Measurements from ENCODE around the gene ARID3C. TPM values are rescaled to one million over a fixed set of nuclear protein-coding genes. Genes with fewer than 3 reads are reported as not detected.

ARID3C gene
- total and polyA plus RNA-seq, 2 of the 8 experiments (the other 6 are each of a cell fraction or from before 2014, with no cell fraction given) = 0.08 TPM; not detected in 1

GRCh38 chr9:34585946-34586669, 42.8 kb downstream of the ARID3C start:
- Histone ChIP-seq H2BK5ac (ENCODE audit: low read depth, low read length) (no peak overlapping the region; the same call in 1 of the 2 replicates), H3K23ac (ENCODE audit: insufficient read length) (no peak overlapping the region), H2BK15ac (ENCODE audit: low read length) (peak overlapping the region; percentile 96; the same call in 1 of the 2 replicates), H2BK12ac (ENCODE audit: low read depth, low read length) (peak overlapping the region; percentile 89; the same call in 1 of the 2 replicates), H3K23me2 (ENCODE audit: low read depth, low read length) (peaks cover 13% of the 10 kb centered on the region), H3K79me1 (ENCODE audit: low read depth, low read length) (no peaks in the 10 kb centered on the region), H2BK20ac (ENCODE audit: low read length) (peak overlapping the region; percentile 88; the same call in 1 of the 2 replicates), H4K20me1 (replicated peaks in 1 of 2; ENCODE audit: control insufficient read depth in 1 of 2, insufficient read depth in 2 of 2, low read length in 2 of 2) (peaks cover 11 to 12% of the 10 kb centered on the region in 2 experiments), H3K18ac (ENCODE audit: extremely low read depth, low read length) (peak overlapping the region; percentile 57; the same call in 1 of the 2 replicates), H3K14ac (ENCODE audit: insufficient read length) (no peak overlapping the region), H2AFZ (ENCODE audit: low read length) (no peak overlapping the region), H3K4me3 (ENCODE audit: extremely low read depth in 1 of 4, insufficient read depth in 2 of 4, low read depth in 3 of 4, low read length in 4 of 4) (peak overlapping the region in 1 of 4 experiments; percentile 10; a peak in 1 of 8 replicates), H3K4me2 (ENCODE audit: insufficient read depth in 1 of 2, low read depth in 2 of 2, low read length in 2 of 2) (peak overlapping the region; percentile 52 to 57), H3K27ac (ENCODE audit: low read depth, low read length) (no peak overlapping the region), H2BK120ac (replicated peaks; ENCODE audit: low read depth, low read length) (no peak overlapping the region), H3K9me3 (ENCODE audit: insufficient read depth in 2 of 2, low read depth in 1 of 2, low read length in 1 of 2) (peaks cover 0 to 4% of the 10 kb centered on the region in 2 experiments; a peak in 1 of 4 replicates), H3K9ac (replicated peaks in 1 of 4; ENCODE audit: extremely low read depth in 1 of 4, low read depth in 3 of 4, low read length in 3 of 4) (no peak overlapping the region), H3K4me1 (replicated peaks in 1 of 4; ENCODE audit: control insufficient read depth in 3 of 4, insufficient read depth in 4 of 4, low read length in 3 of 4) (peaks cover 3 to 30% (median 17%) of the 10 kb centered on the region in 4 experiments), H3K4ac (replicated peaks; ENCODE audit: insufficient read length, low read depth, low read length) (no peak overlapping the region), H3K36me3 (ENCODE audit: control insufficient read depth in 2 of 4, insufficient read depth in 4 of 4, low read length in 3 of 4) (peaks cover 0 to 9% (median 0%) of the 10 kb centered on the region in 4 experiments; a peak in 1 of 8 replicates), H2AK5ac (ENCODE audit: low read depth, low read length) (peak overlapping the region; percentile 76), H4K5ac (ENCODE audit: insufficient read length, low read depth, low read length) (no peak overlapping the region), H3K27me3 (replicated peaks in 1 of 4; ENCODE audit: control insufficient read depth in 3 of 4, extremely low read depth in 1 of 4, insufficient read depth in 3 of 4, low read length in 3 of 4) (peaks cover 57 to 96% (median 88%) of the 10 kb centered on the region in 4 experiments), H3K79me2 (ENCODE audit: control insufficient read depth in 1 of 2, insufficient read depth in 2 of 2, low read length in 2 of 2) (no peaks in the 10 kb centered on the region), H4K8ac (ENCODE audit: extremely low read depth, insufficient read depth, low read length) (0 out of 2 replicates have a peak overlapping the region, but pooled peaks have one; percentile 12), H3K56ac (replicated peaks; ENCODE audit: insufficient read length, low read depth, low read length) (no peak overlapping the region), H4K91ac (replicated peaks; ENCODE audit: insufficient read length, low read length) (no peak overlapping the region)
- WGBS, 2 experiments (ENCODE audit: extremely low coverage in 1 of 2, insufficient coverage in 1 of 2, insufficient read length in 1 of 2, insufficient replicate concordance in 2 of 2, low coverage in 1 of 2, low lambda C conversion rate in 2 of 2, missing lambda C conversion rate in 1 of 2) = 16% methylated on average over 11 of the region's 11 CpGs; no CpG with 5 or more reads in 1 of the 2 experiments
- DNase-seq (ENCODE audit: low read depth in 1 of 2, low spot score in 2 of 2) (no peak), FAIRE-seq (no peak)
- POLR2A ChIA-PET (ENCODE audit: partially characterized antibody) = interaction anchor here (0.6 to 0.7 kb wide), 2 partner anchors 103 to 1081 kb away, joined by 3 read pairs; no protein-coding TSS in a partner anchor
- TF ChIP-seq CEBPB (IDR thresholded peaks at IDR 0.05; ENCODE audit: low read depth, low read length) (no peak), EZH2 (IDR thresholded peaks at IDR 0.05; ENCODE audit: low read depth, low read length, severe bottlenecking) (peak; percentile 55)
- CTCF ChIA-PET (ENCODE audit: partially characterized antibody) = interaction anchor here (0.9 to 13.8 kb wide), 11 partner anchors 8 to 182 kb away, joined by 3 to 241 read pairs (median 14); no protein-coding TSS in a partner anchor
